ENCODE measurements around the gene TP53I3. TPM values are rescaled to one million over a fixed set of nuclear protein-coding genes. Genes with fewer than 3 reads are reported as not detected.

Gene TP53I3
- total RNA-seq, 2 donors from 2014 or later = 3.1 to 13.0 TPM

- Histone ChIP-seq H3K4me3 (peak within 1 kb of the TSS; percentile 96), H3K27me3 (replicated peaks; ENCODE audit: insufficient read depth) (no peaks in the 10 kb centered on the region), H3K36me3 (peaks cover 11% of the 10 kb centered on the region), H3K4me1 (ENCODE audit: control insufficient read depth in 1 of 2, low read depth in 2 of 2) (peaks cover 0 to 17% of the 10 kb centered on the region in 2 donors), H3K9me3 (no peaks in the 10 kb centered on the region), H3K27ac (peak within 1 kb of the TSS; percentile 92 to 93)
- peak; percentile 93 for DNase-seq (ENCODE audit: low spot score)
- no peak for TF ChIP-seq CTCF (IDR thresholded peaks at IDR 0.05)
- peak; percentile 97 for ATAC-seq (ENCODE audit: insufficient number of reproducible peaks, low FRiP score, low read depth)
These were observed 8.5 kb downstream of the TP53I3 start, which contains the start of gene SF3B6 for GRCh38 chr2:24075915-24076848. Gene SF3B6 (minus strand): TSS chr2:24076326. CDS start chr2:24076229, 97 bp downstream.

DNA sequence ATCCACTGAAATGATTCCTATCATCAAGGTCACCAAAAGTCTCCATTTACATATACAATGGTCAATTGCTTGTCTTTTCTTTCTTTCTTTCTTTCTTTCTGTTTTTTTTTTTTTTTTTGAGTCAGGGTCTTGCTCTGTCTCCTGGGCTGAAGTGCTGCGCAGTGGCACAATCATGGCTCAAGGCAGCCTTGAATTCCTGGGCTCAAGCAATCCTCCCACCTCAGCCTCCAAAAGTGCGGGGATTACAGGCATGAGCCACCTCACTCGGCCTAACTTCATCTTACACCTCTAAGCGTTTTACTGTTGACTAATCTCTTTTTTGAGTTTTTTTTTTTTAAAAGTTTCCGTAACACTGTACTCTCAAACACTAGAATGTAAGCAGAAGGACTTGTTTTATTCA lies 9.4 kb downstream of the TP53I3 start:
- Histone ChIP-seq H3K4me1 (ENCODE audit: control insufficient read depth in 1 of 2, low read depth in 2 of 2) (peaks cover 0 to 17% of the 10 kb centered on the region in 2 donors), H3K4me3 (peak overlapping the region; percentile 96), H3K36me3 (peaks cover 11% of the 10 kb centered on the region), H3K27me3 (replicated peaks; ENCODE audit: insufficient read depth) (no peaks in the 10 kb centered on the region), H3K9me3 (no peaks in the 10 kb centered on the region), H3K27ac (peak overlapping the region; percentile 92 to 93)
- ATAC-seq (ENCODE audit: insufficient number of reproducible peaks, low FRiP score, low read depth) = no peak
- no peak for TF ChIP-seq CTCF (IDR thresholded peaks at IDR 0.05)
- DNase-seq (ENCODE audit: low spot score) = no peak

- DNase-seq (ENCODE audit: low spot score) (no peak), ATAC-seq (ENCODE audit: insufficient number of reproducible peaks, low FRiP score, low read depth) (no peak)
- Histone ChIP-seq H3K4me1 (ENCODE audit: control insufficient read depth in 1 of 2, low read depth in 2 of 2) (peaks cover 0 to 17% of the 10 kb centered on the region in 2 donors), H3K9me3 (no peaks in the 10 kb centered on the region), H3K27ac (no peak overlapping the region), H3K4me3 (no peak overlapping the region), H3K27me3 (replicated peaks; ENCODE audit: insufficient read depth) (no peaks in the 10 kb centered on the region), H3K36me3 (peaks cover 11% of the 10 kb centered on the region)
- TF ChIP-seq CTCF (IDR thresholded peaks at IDR 0.05) = no peak
These were observed 10.8 kb downstream of the TP53I3 start for GRCh38 chr2:24073816-24074215.

GRCh38 chr2:24072259-24072658 lies 12.4 kb downstream of the TP53I3 start:
- no peak overlapping the region for H3K4me3 ChIP-seq
- no peaks in the 10 kb centered on the region for H3K9me3 ChIP-seq
- DNase-seq (ENCODE audit: low spot score) = no peak
- H3K4me1 ChIP-seq (ENCODE audit: control insufficient read depth in 1 of 2, low read depth in 2 of 2) = peaks cover 0 to 11% of the 10 kb centered on the region in 2 donors
- no peak overlapping the region for H3K27ac ChIP-seq
- H3K36me3 ChIP-seq = peaks cover 11% of the 10 kb centered on the region
- H3K27me3 ChIP-seq (replicated peaks; ENCODE audit: insufficient read depth) = no peaks in the 10 kb centered on the region
- no peak for ATAC-seq (ENCODE audit: insufficient number of reproducible peaks, low FRiP score, low read depth)
- no peak for TF ChIP-seq CTCF (IDR thresholded peaks at IDR 0.05)

GRCh38 chr2:24065341-24065740 lies 19.3 kb downstream of the TP53I3 start:
- H3K4me3 ChIP-seq = no peak overlapping the region
- TF ChIP-seq CTCF (IDR thresholded peaks at IDR 0.05) = no peak
- H3K27me3 ChIP-seq (replicated peaks; ENCODE audit: insufficient read depth) = no peaks in the 10 kb centered on the region
- no peaks in the 10 kb centered on the region for H3K4me1 ChIP-seq (ENCODE audit: control insufficient read depth in 1 of 2, low read depth in 2 of 2)
- H3K9me3 ChIP-seq = no peaks in the 10 kb centered on the region
- no peak for ATAC-seq (ENCODE audit: insufficient number of reproducible peaks, low FRiP score, low read depth)
- no peak overlapping the region for H3K27ac ChIP-seq
- no peaks in the 10 kb centered on the region for H3K36me3 ChIP-seq
- DNase-seq (ENCODE audit: low spot score) = no peak
